H1 (cell line): ENCODE measurements around the gene PGRMC1. TPM values are rescaled to one million over a fixed set of nuclear protein-coding genes. Genes with fewer than 3 reads are reported as not detected.

ENCODE experiments used
- CTCF ChIA-PET: fragments of 300-600 bp; sonication (Branson Sonifier 250); formaldehyde crosslinking; loops from one replicate; lab custom pipeline; 2021; ENCODE audit not compliant: partially characterized antibody; lab: Charles Lee
- POLR2A ChIA-PET: fragments of 300-600 bp; sonication (Branson Sonifier 250); formaldehyde crosslinking; loops from one replicate; lab custom pipeline; 2021; ENCODE audit warnings: inconsistent platforms; ENCODE audit not compliant: partially characterized antibody; lab: Charles Lee
- DNase-seq, 2 experiments: peaks; one replicate each; pipeline versions ENCODE4 v3.0.0 to v3.0.0-alpha.2; 2010 to 2022; ENCODE audit warnings: low spot score in 2 of 2, low read depth in 1 of 2, mixed read lengths in 1 of 2
- FAIRE-seq: peaks from 2 replicates; lab custom pipeline; 2011; peaks lifted over from hg19 to GRCh38; lab: Jason Lieb, UNC
- H2AFZ ChIP-seq: 2 replicates; pipeline ENCODE4 v1.8.1; 2012; ENCODE audit warnings: low read length, inconsistent platforms
- H2AK5ac ChIP-seq: 2 replicates; pipeline ENCODE4 v1.6.1; 2013; ENCODE audit warnings: low read depth, low read length
- H2BK120ac ChIP-seq: replicated peaks from 2 replicates; pipeline ENCODE3; 2013; ENCODE audit warnings: low read depth, low read length, inconsistent platforms
- H2BK12ac ChIP-seq: 2 replicates; pipeline ENCODE4 v1.6.1; 2013; ENCODE audit warnings: low read depth, low read length
- H2BK15ac ChIP-seq: 2 replicates; pipeline ENCODE4 v1.6.1; 2013; ENCODE audit warnings: low read length
- H2BK20ac ChIP-seq: 2 replicates; pipeline ENCODE4 v1.6.1; 2013; ENCODE audit warnings: low read length
- H2BK5ac ChIP-seq: 2 replicates; pipeline ENCODE4 v1.6.1; 2013; ENCODE audit warnings: low read depth, low read length
- H3K14ac ChIP-seq: 2 replicates; pipeline ENCODE4 v1.6.1; 2013; ENCODE audit warnings: inconsistent platforms; ENCODE audit not compliant: insufficient read length
- H3K18ac ChIP-seq: 2 replicates; pipeline ENCODE4 v1.6.1; 2013; ENCODE audit warnings: low read length; ENCODE audit errors: extremely low read depth
- H3K23ac ChIP-seq: 2 replicates; pipeline ENCODE4 v1.6.1; 2013; ENCODE audit warnings: inconsistent platforms; ENCODE audit not compliant: insufficient read length
- H3K23me2 ChIP-seq: 2 replicates; pipeline ENCODE4 v1.6.1; 2013; ENCODE audit warnings: low read depth, low read length
- H3K27ac ChIP-seq: 2 replicates; pipeline ENCODE4 v1.6.1; 2011; ENCODE audit warnings: low read depth, low read length, inconsistent platforms
- H3K27me3 ChIP-seq, 4 experiments: replicated peaks in 1 of 4; 1 replicate in 1 of 4; 2 replicates in 3 of 4; pipeline versions ENCODE4 v1.6.1 to v1.8.1; 2011 to 2013; ENCODE audit warnings: low read length in 3 of 4, mild to moderate bottlenecking in 3 of 4, inconsistent platforms in 2 of 4, mixed read lengths in 2 of 4, moderate library complexity in 1 of 4; ENCODE audit not compliant: control insufficient read depth in 3 of 4, insufficient read depth in 3 of 4; ENCODE audit errors: extremely low read depth in 1 of 4
- H3K36me3 ChIP-seq, 4 experiments: 2 replicates each; pipeline versions ENCODE4 v1.6.1 to v1.8.1; 2011 to 2013; ENCODE audit warnings: mild to moderate bottlenecking in 4 of 4, low read length in 3 of 4, moderate library complexity in 2 of 4, control low read depth in 1 of 4, inconsistent platforms in 1 of 4; ENCODE audit not compliant: insufficient read depth in 4 of 4, control insufficient read depth in 2 of 4
- H3K4ac ChIP-seq: replicated peaks from 2 replicates; pipeline ENCODE3; 2013; ENCODE audit warnings: low read length, low read depth, mixed read lengths, inconsistent platforms; ENCODE audit not compliant: insufficient read length
- H3K4me1 ChIP-seq, 4 experiments: replicated peaks in 1 of 4; 1 replicate in 1 of 4; 2 replicates in 3 of 4; pipeline versions ENCODE4 v1.6.1 to v1.8.1; 2011 to 2013; ENCODE audit warnings: low read length in 3 of 4, inconsistent platforms in 2 of 4, mixed read lengths in 1 of 4; ENCODE audit not compliant: insufficient read depth in 4 of 4, control insufficient read depth in 3 of 4
- H3K4me2 ChIP-seq, 2 experiments: 2 replicates each; pipeline versions ENCODE4 v1.6.1 to v1.8.1; 2011 to 2013; ENCODE audit warnings: low read depth in 2 of 2, low read length in 2 of 2, control low read depth in 1 of 2, inconsistent platforms in 1 of 2, mild to moderate bottlenecking in 1 of 2; ENCODE audit not compliant: insufficient read depth in 1 of 2
- H3K4me3 ChIP-seq, 4 experiments: fragments of 200-600, 300-600 bp in 1 of 4; sonication (generic), shearing (Covaris generic), sonication (Bioruptor Twin) in 1 of 4; 2 replicates each; pipeline versions ENCODE4 v1.5.1 to v1.8.1; 2011 to 2016; ENCODE audit warnings: low read length in 4 of 4, low read depth in 3 of 4, control low read depth in 2 of 4, inconsistent platforms in 2 of 4, mild to moderate bottlenecking in 2 of 4, mixed read lengths in 1 of 4, moderate library complexity in 1 of 4; ENCODE audit not compliant: insufficient read depth in 2 of 4; ENCODE audit errors: extremely low read depth in 1 of 4
- H3K56ac ChIP-seq: replicated peaks from 2 replicates; pipeline ENCODE3; 2013; ENCODE audit warnings: low read depth, mild to moderate bottlenecking, mixed read lengths, low read length, inconsistent platforms; ENCODE audit not compliant: insufficient read length
- H3K79me1 ChIP-seq: 2 replicates; pipeline ENCODE4 v1.6.1; 2013; ENCODE audit warnings: low read depth, low read length, control low read depth
- H3K79me2 ChIP-seq, 2 experiments: 2 replicates each; pipeline versions ENCODE4 v1.6.1 to v1.8.1; 2012 to 2013; ENCODE audit warnings: low read length in 2 of 2, mild to moderate bottlenecking in 2 of 2, inconsistent platforms in 1 of 2; ENCODE audit not compliant: insufficient read depth in 2 of 2, control insufficient read depth in 1 of 2
- H3K9ac ChIP-seq, 4 experiments: replicated peaks in 1 of 4; 1 replicate in 1 of 4; 2 replicates in 3 of 4; pipeline versions ENCODE4 v1.6.1 to v1.8.1; 2011 to 2013; ENCODE audit warnings: low read depth in 3 of 4, low read length in 3 of 4, control low read depth in 2 of 4, mild to moderate bottlenecking in 2 of 4, moderate library complexity in 2 of 4, inconsistent platforms in 1 of 4; ENCODE audit errors: extremely low read depth in 1 of 4
- H3K9me3 ChIP-seq, 2 experiments: 2 replicates each; pipeline versions ENCODE4 v1.6.1 to v1.8.1; 2012 to 2013; ENCODE audit warnings: mild to moderate bottlenecking in 2 of 2, moderate library complexity in 2 of 2, control low read depth in 1 of 2, inconsistent platforms in 1 of 2, low read depth in 1 of 2, low read length in 1 of 2, mixed read lengths in 1 of 2; ENCODE audit not compliant: insufficient read depth in 2 of 2
- H4K20me1 ChIP-seq, 2 experiments: replicated peaks in 1 of 2; 2 replicates each; pipeline versions ENCODE3 to v1.8.1; 2011 to 2013; ENCODE audit warnings: inconsistent platforms in 2 of 2, low read length in 2 of 2, mild to moderate bottlenecking in 1 of 2; ENCODE audit not compliant: insufficient read depth in 2 of 2, control insufficient read depth in 1 of 2
- H4K5ac ChIP-seq: 2 replicates; pipeline ENCODE4 v1.6.1; 2013; ENCODE audit warnings: low read length, low read depth, mixed read lengths, inconsistent platforms; ENCODE audit not compliant: insufficient read length
- H4K8ac ChIP-seq: 2 replicates; pipeline ENCODE4 v1.8.0; 2013; ENCODE audit warnings: mild to moderate bottlenecking, moderate library complexity, low read length, inconsistent platforms; ENCODE audit not compliant: insufficient read depth; ENCODE audit errors: extremely low read depth
- H4K91ac ChIP-seq: replicated peaks from 2 replicates; pipeline ENCODE3; 2013; ENCODE audit warnings: low read length, mixed read lengths, inconsistent platforms; ENCODE audit not compliant: insufficient read length
- HDAC6 ChIP-seq: IDR thresholded peaks from one replicate; pipeline ENCODE4 v1.7.1; 2012; ENCODE audit warnings: low read depth, mild to moderate bottlenecking, inconsistent platforms, low read length, moderate library complexity
- WGBS, 2 experiments: shearing (Covaris generic) in 1 of 2; methylation state at CpG; one replicate each; pipeline versions ENCODE4 v1.1.6 to v1.1.7; 2013 to 2015; ENCODE audit warnings: low lambda C conversion rate in 2 of 2, mixed read lengths in 2 of 2, inconsistent platforms in 1 of 2, low coverage in 1 of 2, missing lambda C conversion rate in 1 of 2; ENCODE audit not compliant: insufficient replicate concordance in 2 of 2, insufficient coverage in 1 of 2, insufficient read length in 1 of 2; ENCODE audit errors: extremely low coverage in 1 of 2, missing lambda C conversion rate in 1 of 2; 5-methylcytosine and 5-hydroxymethylcytosine counted together
- polyA plus RNA-seq, 7 experiments: library from polyadenylated mRNA; depleted of rRNA in 3 of 7; stranded (reverse) in 5 of 7; unstranded in 2 of 7; fragments of >200 nt in 5 of 7; fragments of 200-250 nt in 2 of 7; gene quantifications; 1 replicate in 5 of 7; 2 replicates in 1 of 7; 4 replicates in 1 of 7; pipeline versions ENCODE4 v1.2.1 to v1.2.3, GENCODE V29; 2011 to 2013; ENCODE audit warnings: missing spikeins in 2 of 7, mixed read lengths in 2 of 7
- total RNA-seq: library from RNA; stranded (reverse); fragmentation: NEBNext Ultra II Directional; extraction: Animal tissue kit (Norgen Biotek cat#: 25700); gene quantifications from 2 replicates; pipeline ENCODE4 v1.2.1, GENCODE V29; 2021
- TF ChIP-seq, protein P1 (sequence below): IDR thresholded peaks from 2 replicates; pipeline ENCODE4 v1.6.1; 2011; ENCODE audit warnings: low read depth, mild to moderate bottlenecking, low read length; ENCODE audit not compliant: insufficient read depth

The PGRMC1 gene
- total and polyA plus RNA-seq, 2 of the 8 experiments (the other 6 are each of a cell fraction or from before 2014, with no cell fraction given): 127 to 248 TPM

DNA sequence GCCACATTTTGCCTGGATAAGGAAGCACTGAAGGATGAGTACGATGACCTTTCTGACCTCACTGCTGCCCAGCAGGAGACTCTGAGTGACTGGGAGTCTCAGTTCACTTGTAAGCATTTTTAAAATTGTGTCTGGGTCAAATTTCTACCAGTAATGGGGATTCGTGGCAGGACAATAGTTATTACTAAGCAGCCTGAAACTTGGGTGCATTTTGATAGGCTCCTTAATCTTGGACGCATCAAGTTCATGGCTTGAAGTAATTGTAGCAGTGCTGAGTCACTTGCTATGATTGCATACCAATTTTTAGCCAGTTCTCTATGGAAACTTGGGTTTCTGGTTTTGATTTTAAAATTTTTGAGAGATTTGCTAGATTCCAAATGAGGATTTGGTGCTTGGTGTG lies 4.3 kb downstream of the PGRMC1 start:
- no peak overlapping the region for H2BK120ac ChIP-seq
- H3K23ac ChIP-seq: no peak overlapping the region
- no peak overlapping the region for H3K4me3 ChIP-seq
- H3K79me1 ChIP-seq: 0 out of 2 replicates have a peak, but pooled peaks cover 2% of the 10 kb centered on the region
- peaks cover 0 to 4% (median 1%) of the 10 kb centered on the region in 4 experiments; a peak in 3 of 7 replicates for H3K4me1 ChIP-seq
- no peak overlapping the region for H2AK5ac ChIP-seq
- no peak overlapping the region for H3K4ac ChIP-seq
- H3K9ac ChIP-seq: no peak overlapping the region
- H3K4me2 ChIP-seq: no peak overlapping the region
- no peak overlapping the region for H4K91ac ChIP-seq
- WGBS, 2 experiments: 80% methylated on average over 3 of the region's 3 CpGs; no CpG with 5 or more reads in 1 of the 2 experiments
- H4K20me1 ChIP-seq: peaks cover 7 to 21% of the 10 kb centered on the region in 2 experiments
- ChIA-PET POLR2A (interaction anchor here (1.2 kb wide), 1 partner anchor 9 kb away, joined by 4 read pairs; no protein-coding TSS in a partner anchor), CTCF (no interaction called here)
- peaks cover 6% of the 10 kb centered on the region; the same call in 1 of the 2 replicates for H3K23me2 ChIP-seq
- no peak overlapping the region for H2BK15ac ChIP-seq
- H2AFZ ChIP-seq: no peak overlapping the region
- no peak overlapping the region for H3K27ac ChIP-seq
- no peaks in the 10 kb centered on the region for H3K27me3 ChIP-seq
- no peak overlapping the region for H3K18ac ChIP-seq
- FAIRE-seq (no peak), DNase-seq (no peak)
- no peak overlapping the region for H3K14ac ChIP-seq
- H3K79me2 ChIP-seq: peaks cover 19 to 59% of the 10 kb centered on the region in 2 experiments
- no peak overlapping the region for H2BK12ac ChIP-seq
- H4K5ac ChIP-seq: no peak overlapping the region
- H3K56ac ChIP-seq: no peak overlapping the region
- no peak overlapping the region for H4K8ac ChIP-seq
- no peak overlapping the region for H2BK20ac ChIP-seq
- H2BK5ac ChIP-seq: no peak overlapping the region
- no peaks in the 10 kb centered on the region for H3K9me3 ChIP-seq
- peaks cover 5 to 51% (median 15%) of the 10 kb centered on the region in 4 experiments; a peak in 7 of 8 replicates for H3K36me3 ChIP-seq
- TF ChIP-seq HDAC6: no peak
- TF ChIP-seq, protein P1, sequence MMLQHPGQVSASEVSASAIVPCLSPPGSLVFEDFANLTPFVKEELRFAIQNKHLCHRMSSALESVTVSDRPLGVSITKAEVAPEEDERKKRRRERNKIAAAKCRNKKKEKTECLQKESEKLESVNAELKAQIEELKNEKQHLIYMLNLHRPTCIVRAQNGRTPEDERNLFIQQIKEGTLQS: no peak
